ENCODE data around the gene SPRN. TPM values are rescaled to one million over a fixed set of nuclear protein-coding genes. Genes with fewer than 3 reads are reported as not detected.

Gene SPRN
- total and polyA plus RNA-seq, 2 of the 4 experiments (the other 2 are of a cell fraction) = 0.36 to 2.3 TPM

DNA sequence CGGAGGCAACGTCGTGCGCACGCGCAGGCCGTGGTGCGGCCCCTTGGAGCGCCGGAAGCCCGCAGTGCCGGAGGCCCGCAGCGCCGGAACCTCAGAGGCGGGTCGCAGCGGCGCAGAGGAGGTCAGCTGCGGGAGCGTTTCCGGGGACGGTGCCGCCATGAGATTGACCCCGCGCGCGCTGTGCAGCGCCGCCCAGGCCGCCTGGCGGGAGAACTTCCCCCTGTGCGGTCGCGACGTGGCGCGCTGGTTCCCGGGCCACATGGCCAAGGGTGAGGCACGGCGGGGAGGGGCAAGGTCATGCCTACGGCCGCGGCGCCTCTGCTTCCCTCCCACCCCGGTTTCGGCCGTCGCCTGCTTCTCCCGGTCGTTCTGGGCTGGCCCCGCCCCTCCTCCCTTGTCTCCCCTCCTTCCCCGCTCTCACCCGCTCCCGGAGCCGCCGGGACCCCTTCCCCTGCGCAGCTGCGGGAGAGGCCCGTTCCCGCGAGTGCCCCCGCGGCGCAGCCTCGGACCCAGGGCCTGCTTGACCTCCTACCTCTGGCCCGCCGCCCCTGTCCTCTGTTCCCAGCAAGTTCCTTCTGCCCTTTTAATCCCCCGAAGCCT, 30.3 kb downstream of the SPRN start, which contains the start of gene MTG1:
MTG1 (plus strand) TSS at position 94 of the 600 bp plus-strand sequence; CDS start at position 158, 64 bp downstream.
- dilution Hi-C loops (cut with HindIII; ENCODE audit: low sequenced_read_pairs, unreplicated experiment) = no loop called here
- peak within 1 kb of the TSS; percentile 33; the same call in 1 of the 2 replicates for H3K18ac ChIP-seq (ENCODE audit: low read depth, low read length)
- peak within 1 kb of the TSS; percentile 86 for H3K56ac ChIP-seq (ENCODE audit: extremely low read depth, insufficient read depth, low read length)
- H3K9ac ChIP-seq (ENCODE audit: low read depth, low read length) = peak within 1 kb of the TSS; percentile 85
- no peak within 1 kb of the TSS for H2BK15ac ChIP-seq (ENCODE audit: low read depth, low read length)
- peak within 1 kb of the TSS; percentile 94 for H2AFZ ChIP-seq (replicated peaks; ENCODE audit: low read length, poor library complexity)
- H2BK20ac ChIP-seq (ENCODE audit: low read depth, low read length) = no peak within 1 kb of the TSS
- H3K23ac ChIP-seq (ENCODE audit: low read depth, low read length) = peak within 1 kb of the TSS; percentile 89
- DNase-seq = peak; percentile 87
- H4K91ac ChIP-seq (ENCODE audit: insufficient read depth, low read depth, low read length) = peak within 1 kb of the TSS; percentile 85
- H3K27ac ChIP-seq (ENCODE audit: insufficient read depth, low read length) = peak within 1 kb of the TSS; percentile 81
- ChIA-PET POLR2A (ENCODE audit: unreplicated experiment) (no interaction called here), CTCF (no interaction called here)
- WGBS, 2 experiments (ENCODE audit: extremely low coverage in 2 of 2, insufficient read length in 1 of 2) = 1% methylated on average over 43 of the region's 69 CpGs; no CpG with 5 or more reads in 1 of the 2 experiments
- H3K4ac ChIP-seq (ENCODE audit: low read depth, low read length) = peak within 1 kb of the TSS; percentile 78
- H3K9me1 ChIP-seq (ENCODE audit: insufficient read depth, low read length) = peaks cover 9% of the 10 kb centered on the region; the same call in 1 of the 2 replicates
- H3K27me3 ChIP-seq (ENCODE audit: control insufficient read depth, insufficient read depth, low read length) = no peaks in the 10 kb centered on the region
- intact Hi-C loops (cut with micrococcal nuclease) = no loop called here
- peak within 1 kb of the TSS; percentile 82; the same call in 1 of the 2 replicates for H2AK5ac ChIP-seq (ENCODE audit: low read depth, low read length)
- H2BK120ac ChIP-seq (ENCODE audit: low read depth, low read length) = 0 out of 2 replicates have a peak within 1 kb of the TSS, but pooled peaks have one; percentile 16
- H3K9me3 ChIP-seq (ENCODE audit: control insufficient read depth, insufficient read depth, low read length) = no peaks in the 10 kb centered on the region
- no TSS peak for BruUV-seq (replicated peaks)
- H4K20me1 ChIP-seq (ENCODE audit: insufficient read depth, low read length) = no peaks in the 10 kb centered on the region
- peak within 1 kb of the TSS; percentile 97 for H3K4me3 ChIP-seq (ENCODE audit: insufficient read depth, low read depth, low read length)
- ATAC-seq (ENCODE audit: low read depth) = peak; percentile 97
- peaks cover 24% of the 10 kb centered on the region for H3K36me3 ChIP-seq (ENCODE audit: control insufficient read depth, insufficient read depth, low read length)
- H3K14ac ChIP-seq (replicated peaks; ENCODE audit: low read depth, low read length) = peak within 1 kb of the TSS; percentile 89
- peak within 1 kb of the TSS; percentile 90 to 98 for H4K8ac ChIP-seq (ENCODE audit: low read depth in 2 of 2, low read length in 2 of 2)
- H4K5ac ChIP-seq (ENCODE audit: low read depth, low read length) = peak within 1 kb of the TSS; percentile 90
- H3K4me1 ChIP-seq (ENCODE audit: control insufficient read depth, insufficient read depth, low read length) = peaks cover 4% of the 10 kb centered on the region; the same call in 1 of the 2 replicates
- in situ Hi-C loops (cut with MboI; ENCODE audit: low sequenced_read_pairs) = no loop called here
- peak within 1 kb of the TSS; percentile 100 for H3K4me2 ChIP-seq (ENCODE audit: low read depth, low read length)
- peak within 1 kb of the TSS; percentile 96 for H2AK9ac ChIP-seq (replicated peaks; ENCODE audit: low read depth, low read length, poor library complexity)
- peaks cover 27 to 40% of the 10 kb centered on the region in 2 experiments for H3K79me1 ChIP-seq (ENCODE audit: low read depth in 1 of 2, low read length in 2 of 2)
- peak within 1 kb of the TSS; percentile 82 for H2BK5ac ChIP-seq (ENCODE audit: low read depth, low read length, poor library complexity, severe bottlenecking)
- TF ChIP-seq SMC3 (IDR thresholded peaks at IDR 0.05; ENCODE audit: low read depth, low read length) (no peak), CHD1 (IDR thresholded peaks at IDR 0.05; ENCODE audit: low read depth, low read length) (no peak; the same call in 1 of the 2 replicates), MXI1 (IDR thresholded peaks at IDR 0.05; ENCODE audit: borderline replicate concordance, low read depth, low read length) (peak; percentile 90), RFX5 (IDR thresholded peaks at IDR 0.05; ENCODE audit: low read depth, low read length) (no peak), MAZ (IDR thresholded peaks at IDR 0.05; ENCODE audit: borderline replicate concordance, low read depth, low read length) (peak; percentile 77; the same call in 1 of the 2 replicates), CEBPB (IDR thresholded peaks at IDR 0.05; ENCODE audit: low read depth, low read length) (no peak), POLR2A (IDR thresholded peaks at IDR 0.05; ENCODE audit: low read depth, low read length) (peak; percentile 85), NFE2L2 (IDR thresholded peaks at IDR 0.05; ENCODE audit: low read depth, low read length) (no peak), BHLHE40 (IDR thresholded peaks at IDR 0.05; ENCODE audit: low read depth, low read length) (no peak), MAFK (IDR thresholded peaks at IDR 0.05; ENCODE audit: low read depth, low read length) (no peak), FOS (IDR thresholded peaks at IDR 0.05; ENCODE audit: low read depth, low read length) (no peak), RCOR1 (IDR thresholded peaks at IDR 0.05; ENCODE audit: insufficient replicate concordance, low read length) (no peak)
- TF ChIP-seq, protein P1, sequence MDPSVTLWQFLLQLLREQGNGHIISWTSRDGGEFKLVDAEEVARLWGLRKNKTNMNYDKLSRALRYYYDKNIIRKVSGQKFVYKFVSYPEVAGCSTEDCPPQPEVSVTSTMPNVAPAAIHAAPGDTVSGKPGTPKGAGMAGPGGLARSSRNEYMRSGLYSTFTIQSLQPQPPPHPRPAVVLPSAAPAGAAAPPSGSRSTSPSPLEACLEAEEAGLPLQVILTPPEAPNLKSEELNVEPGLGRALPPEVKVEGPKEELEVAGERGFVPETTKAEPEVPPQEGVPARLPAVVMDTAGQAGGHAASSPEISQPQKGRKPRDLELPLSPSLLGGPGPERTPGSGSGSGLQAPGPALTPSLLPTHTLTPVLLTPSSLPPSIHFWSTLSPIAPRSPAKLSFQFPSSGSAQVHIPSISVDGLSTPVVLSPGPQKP (IDR thresholded peaks at IDR 0.05; ENCODE audit: borderline replicate concordance, low read depth, low read length) = no peak
- TF ChIP-seq, protein P2, sequence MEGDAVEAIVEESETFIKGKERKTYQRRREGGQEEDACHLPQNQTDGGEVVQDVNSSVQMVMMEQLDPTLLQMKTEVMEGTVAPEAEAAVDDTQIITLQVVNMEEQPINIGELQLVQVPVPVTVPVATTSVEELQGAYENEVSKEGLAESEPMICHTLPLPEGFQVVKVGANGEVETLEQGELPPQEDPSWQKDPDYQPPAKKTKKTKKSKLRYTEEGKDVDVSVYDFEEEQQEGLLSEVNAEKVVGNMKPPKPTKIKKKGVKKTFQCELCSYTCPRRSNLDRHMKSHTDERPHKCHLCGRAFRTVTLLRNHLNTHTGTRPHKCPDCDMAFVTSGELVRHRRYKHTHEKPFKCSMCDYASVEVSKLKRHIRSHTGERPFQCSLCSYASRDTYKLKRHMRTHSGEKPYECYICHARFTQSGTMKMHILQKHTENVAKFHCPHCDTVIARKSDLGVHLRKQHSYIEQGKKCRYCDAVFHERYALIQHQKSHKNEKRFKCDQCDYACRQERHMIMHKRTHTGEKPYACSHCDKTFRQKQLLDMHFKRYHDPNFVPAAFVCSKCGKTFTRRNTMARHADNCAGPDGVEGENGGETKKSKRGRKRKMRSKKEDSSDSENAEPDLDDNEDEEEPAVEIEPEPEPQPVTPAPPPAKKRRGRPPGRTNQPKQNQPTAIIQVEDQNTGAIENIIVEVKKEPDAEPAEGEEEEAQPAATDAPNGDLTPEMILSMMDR (conservative IDR thresholded peaks at IDR 0.05; ENCODE audit: low read depth, low read length) = peak; percentile 17; the same call in 1 of the 2 replicates
- TF ChIP-seq, protein P3, sequence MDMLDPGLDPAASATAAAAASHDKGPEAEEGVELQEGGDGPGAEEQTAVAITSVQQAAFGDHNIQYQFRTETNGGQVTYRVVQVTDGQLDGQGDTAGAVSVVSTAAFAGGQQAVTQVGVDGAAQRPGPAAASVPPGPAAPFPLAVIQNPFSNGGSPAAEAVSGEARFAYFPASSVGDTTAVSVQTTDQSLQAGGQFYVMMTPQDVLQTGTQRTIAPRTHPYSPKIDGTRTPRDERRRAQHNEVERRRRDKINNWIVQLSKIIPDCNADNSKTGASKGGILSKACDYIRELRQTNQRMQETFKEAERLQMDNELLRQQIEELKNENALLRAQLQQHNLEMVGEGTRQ (IDR thresholded peaks at IDR 0.05; ENCODE audit: low read depth, low read length) = peak; percentile 36

Measured in IMR-90 (cell line).